SK-N-SH (cell line): Measurements from ENCODE around the gene KRT17.

ENCODE experiments used
- EZH2phosphoT487 ChIP-seq: fragments of 200-600 bp; sonication (generic); IDR thresholded peaks from 2 replicates; pipeline ENCODE4 v1.6.1; 2017; ENCODE audit warnings: low read depth, mixed run types, mild to moderate bottlenecking, antibody characterized with exemption, moderate library complexity, borderline replicate concordance
- RCOR1 ChIP-seq: fragments of 150-350 bp; IDR thresholded peaks from 2 replicates; pipeline ENCODE4 v1.6.1; 2017; ENCODE audit warnings: antibody characterized with exemption, low read length
- TAF1 ChIP-seq: IDR thresholded peaks from 2 replicates; pipeline ENCODE4 v1.6.1; 2012; ENCODE audit warnings: low read depth, mild to moderate bottlenecking, low read length, moderate library complexity, borderline replicate concordance
- TF ChIP-seq, protein P1 (sequence below): fragments of 150-350 bp; IDR thresholded peaks from 2 replicates; pipeline ENCODE4 v1.6.1; 2017; ENCODE audit warnings: antibody characterized with exemption, low read length, low read depth, borderline replicate concordance
- TF ChIP-seq, protein P2 (sequence below): fragments of 200-600 bp; sonication (generic); IDR thresholded peaks from 2 replicates; pipeline ENCODE4 v1.6.1; 2017; ENCODE audit warnings: antibody characterized with exemption, mild to moderate bottlenecking, moderate library complexity

DNA sequence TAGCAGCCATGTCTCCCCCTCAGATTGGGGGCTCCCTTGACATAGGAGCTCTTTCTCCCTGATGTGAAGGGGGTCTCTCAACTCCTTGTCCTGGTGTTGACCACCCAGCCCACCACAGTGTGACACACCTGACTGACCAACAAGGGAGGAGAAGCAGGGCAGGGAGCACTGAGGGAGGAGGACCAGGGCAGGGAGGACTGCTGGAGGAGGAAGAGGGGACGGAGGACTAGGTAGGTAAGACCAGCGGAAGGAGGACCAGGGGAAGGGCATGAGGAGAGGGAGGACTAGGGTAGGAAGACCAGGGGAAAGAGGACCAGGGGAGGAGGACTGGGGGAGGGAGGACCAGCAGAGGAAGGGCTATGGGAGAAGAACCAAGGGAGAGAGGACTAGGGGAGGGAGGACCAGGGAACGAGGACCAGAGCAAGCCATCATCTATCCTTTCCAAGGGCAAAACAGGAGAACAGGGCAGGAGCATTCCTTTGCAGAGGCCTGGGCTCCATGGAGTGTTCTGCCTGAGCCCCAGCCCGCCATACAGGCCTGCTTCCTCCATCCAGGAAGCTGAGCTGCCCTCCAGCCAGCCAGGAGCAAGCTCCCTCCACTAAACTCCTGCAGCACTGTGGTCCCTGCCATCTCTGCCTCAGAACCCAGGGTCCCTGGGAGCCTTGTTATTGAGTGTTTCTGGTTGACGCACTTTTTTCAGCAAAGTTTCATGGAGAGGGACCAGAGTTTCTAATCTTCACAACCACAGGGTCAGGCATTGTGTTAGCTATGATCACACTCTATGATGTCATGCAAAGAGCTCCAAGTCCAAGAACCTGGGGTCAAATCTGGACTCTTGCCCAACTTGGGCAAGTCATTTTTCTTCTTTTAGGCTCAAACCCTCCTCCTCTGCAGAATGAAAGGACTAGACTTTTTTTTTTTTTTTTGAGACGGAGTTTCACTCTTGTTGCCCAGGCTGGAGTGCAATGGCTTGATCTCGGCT lies 15.4 kb upstream of the KRT17 start:
- TF ChIP-seq, protein P1, sequence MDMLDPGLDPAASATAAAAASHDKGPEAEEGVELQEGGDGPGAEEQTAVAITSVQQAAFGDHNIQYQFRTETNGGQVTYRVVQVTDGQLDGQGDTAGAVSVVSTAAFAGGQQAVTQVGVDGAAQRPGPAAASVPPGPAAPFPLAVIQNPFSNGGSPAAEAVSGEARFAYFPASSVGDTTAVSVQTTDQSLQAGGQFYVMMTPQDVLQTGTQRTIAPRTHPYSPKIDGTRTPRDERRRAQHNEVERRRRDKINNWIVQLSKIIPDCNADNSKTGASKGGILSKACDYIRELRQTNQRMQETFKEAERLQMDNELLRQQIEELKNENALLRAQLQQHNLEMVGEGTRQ = no peak
- TF ChIP-seq, protein P2, sequence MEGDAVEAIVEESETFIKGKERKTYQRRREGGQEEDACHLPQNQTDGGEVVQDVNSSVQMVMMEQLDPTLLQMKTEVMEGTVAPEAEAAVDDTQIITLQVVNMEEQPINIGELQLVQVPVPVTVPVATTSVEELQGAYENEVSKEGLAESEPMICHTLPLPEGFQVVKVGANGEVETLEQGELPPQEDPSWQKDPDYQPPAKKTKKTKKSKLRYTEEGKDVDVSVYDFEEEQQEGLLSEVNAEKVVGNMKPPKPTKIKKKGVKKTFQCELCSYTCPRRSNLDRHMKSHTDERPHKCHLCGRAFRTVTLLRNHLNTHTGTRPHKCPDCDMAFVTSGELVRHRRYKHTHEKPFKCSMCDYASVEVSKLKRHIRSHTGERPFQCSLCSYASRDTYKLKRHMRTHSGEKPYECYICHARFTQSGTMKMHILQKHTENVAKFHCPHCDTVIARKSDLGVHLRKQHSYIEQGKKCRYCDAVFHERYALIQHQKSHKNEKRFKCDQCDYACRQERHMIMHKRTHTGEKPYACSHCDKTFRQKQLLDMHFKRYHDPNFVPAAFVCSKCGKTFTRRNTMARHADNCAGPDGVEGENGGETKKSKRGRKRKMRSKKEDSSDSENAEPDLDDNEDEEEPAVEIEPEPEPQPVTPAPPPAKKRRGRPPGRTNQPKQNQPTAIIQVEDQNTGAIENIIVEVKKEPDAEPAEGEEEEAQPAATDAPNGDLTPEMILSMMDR = no peak
- TF ChIP-seq EZH2phosphoT487 = no peak
- no peak for TF ChIP-seq TAF1
- TF ChIP-seq RCOR1 = no peak
